Mucosa of descending colon (tissue), 3 donors: ENCODE measurements around the gene TARBP2. TPM values are rescaled to one million over a fixed set of nuclear protein-coding genes. Genes with fewer than 3 reads are reported as not detected.

Experiments
- ATAC-seq: fragments of 200-7000 bp; cut with Tn5 transposase; one replicate; pipeline ENCODE4 v1.9.1; 2020; ENCODE audit warnings: mild to moderate bottlenecking, moderate library complexity
- DNase-seq, 3 donors: peaks; one replicate each; pipeline ENCODE4 v3.0.0-alpha.2; 2020
- H3K36me3 ChIP-seq: fragments of 200-600 bp; one replicate; pipeline ENCODE4 v1.8.0; 2021; ENCODE audit warnings: low read depth, mild to moderate bottlenecking
- H3K4me1 ChIP-seq: fragments of 200-600 bp; one replicate; pipeline ENCODE4 v1.8.0; 2021; ENCODE audit warnings: low read depth, mild to moderate bottlenecking
- H3K4me3 ChIP-seq: fragments of 200-600 bp; one replicate; pipeline ENCODE4 v1.8.0; 2021; ENCODE audit warnings: mild to moderate bottlenecking
- H3K9me3 ChIP-seq: fragments of 200-600 bp; one replicate; pipeline ENCODE4 v1.8.0; 2021; ENCODE audit warnings: mild to moderate bottlenecking
- intact Hi-C, 2 donors: fragments of 100-400 bp; cut with DNase I in 1 of 2; cut with micrococcal nuclease in 1 of 2; formaldehyde crosslinking; loops; one replicate each; pipeline versions ENCODE4 v1.11.0 to v1.11.1; 2022; cut with DNase I, micrococcal nuclease
- total RNA-seq, 3 donors: library from RNA; stranded (reverse); fragmentation: NEBNext Ultra II Directional in 2 of 3; extraction: Animal tissue kit (Norgen Biotek cat#: 25700) in 2 of 3; gene quantifications; one replicate each; pipeline versions ENCODE4 v1.2.1 to v1.2.4, GENCODE V29; 2021 to 2023
- TF ChIP-seq, protein P1 (sequence below): fragments of 200-600 bp; IDR thresholded peaks from one replicate; pipeline ENCODE4 v1.8.0; 2022; ENCODE audit warnings: antibody characterized with exemption, mild to moderate bottlenecking
- donor health status: DM: no; HTN: no; CAD: no; lungs with moderate emphysema.
- donor health status: DM: no; HTN: no; CAD: no.
- donor health status: DM: no; HTN: yes; CAD: no.

The TARBP2 gene
- total RNA-seq, 3 donors from 2014 or later, result 22.9 to 26.8 (median 25.1) TPM

GRCh38 chr12:53508534-53509170 is 7.6 kb downstream of the TARBP2 start:
- ATAC-seq, result peak; percentile 96
- Histone ChIP-seq H3K36me3 (no peaks in the 10 kb centered on the region), H3K9me3 (no peaks in the 10 kb centered on the region), H3K4me1 (peaks cover 3% of the 10 kb centered on the region), H3K4me3 (no peak overlapping the region)
- TF ChIP-seq, protein P1, sequence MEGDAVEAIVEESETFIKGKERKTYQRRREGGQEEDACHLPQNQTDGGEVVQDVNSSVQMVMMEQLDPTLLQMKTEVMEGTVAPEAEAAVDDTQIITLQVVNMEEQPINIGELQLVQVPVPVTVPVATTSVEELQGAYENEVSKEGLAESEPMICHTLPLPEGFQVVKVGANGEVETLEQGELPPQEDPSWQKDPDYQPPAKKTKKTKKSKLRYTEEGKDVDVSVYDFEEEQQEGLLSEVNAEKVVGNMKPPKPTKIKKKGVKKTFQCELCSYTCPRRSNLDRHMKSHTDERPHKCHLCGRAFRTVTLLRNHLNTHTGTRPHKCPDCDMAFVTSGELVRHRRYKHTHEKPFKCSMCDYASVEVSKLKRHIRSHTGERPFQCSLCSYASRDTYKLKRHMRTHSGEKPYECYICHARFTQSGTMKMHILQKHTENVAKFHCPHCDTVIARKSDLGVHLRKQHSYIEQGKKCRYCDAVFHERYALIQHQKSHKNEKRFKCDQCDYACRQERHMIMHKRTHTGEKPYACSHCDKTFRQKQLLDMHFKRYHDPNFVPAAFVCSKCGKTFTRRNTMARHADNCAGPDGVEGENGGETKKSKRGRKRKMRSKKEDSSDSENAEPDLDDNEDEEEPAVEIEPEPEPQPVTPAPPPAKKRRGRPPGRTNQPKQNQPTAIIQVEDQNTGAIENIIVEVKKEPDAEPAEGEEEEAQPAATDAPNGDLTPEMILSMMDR, result peak; percentile 74
- intact Hi-C loops, result no loop called here
- peak; percentile 83 to 95 (median 94) for DNase-seq

DNA sequence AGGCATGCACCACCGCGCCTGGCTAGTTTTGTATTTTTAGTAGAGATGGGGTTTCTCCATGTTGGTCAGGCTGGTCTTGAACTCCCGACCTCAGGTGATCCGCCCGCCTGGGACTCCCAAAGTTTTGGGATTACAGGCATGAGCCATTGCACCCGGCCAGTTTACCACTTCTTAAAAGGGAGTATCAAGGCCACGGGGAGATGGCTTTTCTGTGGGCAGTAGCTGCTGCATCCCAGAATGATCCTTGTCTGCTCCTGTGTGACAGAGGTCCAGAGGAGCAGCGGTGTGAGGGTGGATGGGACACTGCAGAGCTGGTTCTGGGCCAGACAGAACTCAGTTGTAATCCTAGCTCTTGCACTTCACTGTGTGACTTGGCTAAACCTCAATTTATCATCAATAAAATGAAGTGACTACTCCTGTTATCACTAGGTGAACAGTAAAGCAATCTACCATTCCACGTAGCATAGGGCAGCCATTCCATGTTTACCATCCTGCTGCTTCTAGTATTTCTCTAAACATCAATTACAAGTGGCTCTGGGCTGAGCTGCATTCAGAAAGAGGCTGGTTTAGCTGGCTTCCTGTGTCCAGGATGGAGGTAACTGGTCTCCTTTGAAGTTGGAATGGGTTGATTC is 9.2 kb downstream of the TARBP2 start:
- TF ChIP-seq, protein P1, result no peak
- no peaks in the 10 kb centered on the region for H3K9me3 ChIP-seq
- no peaks in the 10 kb centered on the region for H3K36me3 ChIP-seq
- intact Hi-C loops, result no loop called here
- ATAC-seq, result no peak
- no peak for DNase-seq
- H3K4me1 ChIP-seq, result peaks cover 3% of the 10 kb centered on the region
- H3K4me3 ChIP-seq, result no peak overlapping the region

DNA sequence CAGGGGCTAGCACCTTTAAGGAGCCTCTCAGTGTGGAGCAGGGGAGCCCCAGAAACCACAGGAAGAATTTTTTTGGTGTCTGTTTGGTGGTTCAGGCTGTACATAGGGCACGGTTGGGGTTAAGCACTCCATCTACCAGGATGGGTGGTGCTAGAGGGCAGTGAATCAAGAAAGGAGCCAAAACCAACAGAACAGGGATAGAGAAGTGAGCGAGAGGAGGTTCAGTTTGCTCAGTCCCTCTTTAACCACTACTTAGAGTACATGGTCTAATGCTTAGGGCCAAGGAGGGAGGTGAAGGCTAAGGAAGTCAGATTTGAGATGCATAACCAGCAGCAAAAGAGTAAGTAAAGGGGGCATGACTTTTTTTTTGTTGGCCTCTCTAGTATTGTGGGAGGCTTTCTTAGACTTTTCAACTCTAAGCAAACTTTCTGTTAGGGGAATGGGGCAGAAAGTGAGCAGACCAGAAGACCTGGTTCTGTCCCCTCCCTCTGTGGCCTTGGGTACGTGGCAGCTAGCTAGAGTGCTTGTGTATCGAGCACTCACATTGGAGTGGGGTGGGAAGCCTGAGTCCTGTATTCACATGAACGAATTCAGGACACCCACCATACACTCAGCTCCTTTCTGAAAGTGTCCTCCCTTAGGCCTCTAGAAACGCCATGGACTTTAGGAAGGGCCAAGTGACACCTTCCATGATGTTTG is 12.8 kb downstream of the TARBP2 start:
- H3K4me3 ChIP-seq, result no peak overlapping the region
- no peak for ATAC-seq

DNA sequence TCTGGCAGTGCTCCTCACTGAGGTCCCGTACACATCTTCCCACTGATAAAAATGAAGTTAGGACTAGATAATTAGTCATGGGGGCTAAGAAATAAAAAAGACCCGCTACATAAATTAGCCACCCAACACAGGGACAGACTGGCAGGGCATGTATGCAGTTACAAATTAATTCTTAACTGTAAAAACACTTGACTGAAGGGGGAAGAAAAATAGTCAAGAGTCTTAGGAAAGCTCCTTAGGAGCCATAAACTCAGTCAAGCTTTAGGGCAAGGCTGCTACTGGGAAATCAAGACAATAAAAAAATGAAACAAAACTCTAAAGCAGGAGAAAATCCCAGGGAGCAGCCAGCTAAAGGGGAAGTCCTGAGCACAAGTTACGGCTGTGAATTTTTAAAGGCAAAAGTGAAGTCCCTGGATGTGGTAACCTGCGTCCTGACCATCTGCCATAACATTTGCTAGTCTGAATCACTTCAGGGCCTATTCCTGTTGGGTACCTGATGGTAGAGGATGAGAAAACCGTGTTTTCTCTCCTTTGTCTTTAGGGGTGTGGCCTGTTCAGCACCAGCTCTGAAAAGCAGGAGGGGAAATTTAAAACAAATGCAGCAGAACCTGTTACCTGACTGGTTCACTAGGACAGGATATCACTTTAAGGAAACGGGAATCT is 13.7 kb downstream of the TARBP2 start:
- Histone ChIP-seq H3K36me3 (no peaks in the 10 kb centered on the region), H3K4me1 (no peaks in the 10 kb centered on the region), H3K9me3 (no peaks in the 10 kb centered on the region), H3K4me3 (no peak overlapping the region)
- no peak for ATAC-seq
- intact Hi-C loops, result no loop called here
- DNase-seq, result no peak
- TF ChIP-seq, protein P1, result no peak

More for the DNA sequence above, 12.8 kb downstream of the TARBP2 start:
- peaks cover under 1% of the 10 kb centered on the region for H3K4me1 ChIP-seq
- TF ChIP-seq, protein P1, result no peak
- no peaks in the 10 kb centered on the region for H3K9me3 ChIP-seq
- intact Hi-C loops, result no loop called here
- no peaks in the 10 kb centered on the region for H3K36me3 ChIP-seq
- DNase-seq, result no peak

GRCh38 chr12:53515291-53515680 is 14.2 kb downstream of the TARBP2 start:
- Histone ChIP-seq H3K36me3 (no peaks in the 10 kb centered on the region), H3K4me3 (no peak overlapping the region), H3K4me1 (no peaks in the 10 kb centered on the region), H3K9me3 (no peaks in the 10 kb centered on the region)
- ATAC-seq (no peak), DNase-seq (no peak)
- TF ChIP-seq, protein P1, result no peak
- intact Hi-C loops, result no loop called here
